CD4-positive, alpha-beta T cell treated with Interleukin-15 for 4 hours (primary cell): ENCODE measurements around the gene WNK3.
"Not testable (repeated sequence)": the region's sequence is repeated elsewhere in the genome, so short reads cannot be mapped to it uniquely, and the experiment has no call there.

ENCODE experiments used
- DNase-seq: peaks from one replicate; pipeline ENCODE4 v3.0.0-alpha.2; 2020; ENCODE audit warnings: low spot score

WNK3 gene

DNA sequence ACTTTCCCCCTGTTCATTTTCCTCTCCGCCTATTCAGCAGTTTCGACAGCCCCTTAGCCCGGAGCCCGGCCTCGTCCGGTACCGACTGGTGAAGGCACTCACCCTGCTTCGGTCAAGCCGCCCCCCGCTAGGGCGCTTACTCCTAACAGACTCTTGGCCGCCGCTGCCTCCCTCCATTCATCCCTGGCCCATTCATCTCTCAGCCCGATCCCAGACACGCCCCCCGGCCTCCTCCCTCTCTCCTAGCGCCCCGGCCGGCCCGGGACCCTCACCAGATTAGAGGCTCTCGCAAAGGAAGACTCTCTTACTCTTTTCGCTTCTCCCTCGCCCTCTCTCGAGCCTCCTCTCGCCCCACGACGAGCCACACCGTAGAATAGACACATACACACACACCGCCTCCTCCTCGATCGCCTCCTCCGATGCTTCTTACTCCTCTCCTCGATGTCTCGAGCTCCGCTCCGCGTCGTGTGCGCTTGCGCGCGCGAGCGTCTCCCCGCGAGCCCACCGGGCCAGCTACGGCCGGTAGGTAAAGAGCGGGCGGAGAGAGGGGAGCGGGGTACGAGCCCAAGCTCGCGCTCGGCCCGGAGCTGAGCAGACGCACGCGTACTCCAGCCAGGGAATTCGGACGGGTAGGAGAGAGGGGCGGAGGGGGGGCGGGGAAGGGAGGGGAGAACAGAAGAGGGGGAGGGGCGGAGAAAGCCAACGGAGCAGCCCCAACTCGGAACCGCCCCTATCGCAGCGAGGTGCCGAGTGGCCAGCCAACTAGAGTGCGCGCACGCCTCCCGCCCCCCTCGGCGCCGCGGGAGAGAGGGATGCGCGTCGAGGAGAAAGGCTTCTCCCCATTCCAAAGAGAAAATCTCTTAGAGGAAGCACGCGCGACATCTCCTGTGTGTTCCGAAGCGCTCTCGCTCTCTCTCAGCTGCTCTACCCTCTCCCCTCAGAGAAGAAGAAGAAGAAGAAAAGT is at the start of gene WNK3:
Gene WNK3 (minus strand): TSS at position 633 of the 964 bp plus-strand sequence.
- DNase-seq, result peak; percentile 9

DNA sequence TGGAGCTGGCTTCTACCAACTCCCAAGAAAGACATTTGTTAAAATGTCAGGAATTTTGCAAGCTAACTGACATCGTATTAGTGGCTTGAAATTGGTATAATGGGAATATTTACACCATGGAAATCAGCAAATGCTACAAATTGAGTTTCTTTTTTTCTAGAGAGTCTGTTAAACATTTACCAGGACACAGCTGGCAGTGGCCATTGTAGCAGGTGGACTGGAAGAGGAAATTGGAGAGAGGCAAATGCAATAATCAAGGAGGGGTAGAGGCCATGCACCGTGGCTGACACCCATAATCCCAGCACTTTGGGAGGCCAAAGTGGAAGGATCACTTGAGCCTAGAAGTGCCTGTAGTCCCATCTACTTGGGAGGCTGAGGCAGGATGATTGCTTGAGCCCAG is 49.4 kb upstream of the WNK3 start:
- no peak for DNase-seq

DNA sequence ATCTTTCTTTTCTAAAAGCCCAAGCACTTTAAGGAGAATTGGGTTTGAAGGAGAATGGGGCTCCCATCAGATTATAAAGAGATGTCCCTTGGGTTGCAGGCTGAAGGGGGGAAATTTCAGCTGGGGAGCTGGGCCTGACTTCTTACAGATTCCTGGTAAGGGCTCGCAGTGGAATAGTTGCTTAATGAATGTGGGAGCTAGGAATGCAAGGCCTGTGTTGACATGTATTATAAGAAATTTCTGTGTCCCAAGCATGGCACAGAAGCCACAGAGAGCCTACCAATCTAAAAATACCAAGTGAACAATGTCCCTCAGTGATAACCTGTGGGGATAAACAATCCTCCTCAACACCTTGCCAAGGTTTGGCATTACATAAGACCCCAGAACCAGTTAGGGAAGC is 39.3 kb upstream of the WNK3 start:
- no peak for DNase-seq

DNA sequence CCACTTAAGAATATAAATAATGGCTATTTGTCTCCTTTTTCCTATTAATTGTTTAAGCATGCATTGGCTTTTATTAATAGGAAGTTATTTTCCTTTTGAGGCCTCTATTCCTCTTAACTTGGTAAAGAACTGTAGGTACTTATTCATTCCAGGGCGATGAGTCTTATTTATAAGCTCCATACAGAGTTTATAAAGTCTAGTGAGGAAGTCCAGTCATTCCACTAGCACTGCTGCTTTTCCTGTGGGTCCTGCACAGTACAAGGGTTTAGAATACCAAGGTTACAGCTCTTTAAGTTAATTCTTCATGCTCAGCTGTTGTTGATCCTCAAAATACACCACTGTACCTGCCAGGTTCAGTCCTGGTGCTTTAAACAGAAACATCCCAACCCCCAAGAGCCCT is 28.5 kb upstream of the WNK3 start:
- DNase-seq, result no peak

DNA sequence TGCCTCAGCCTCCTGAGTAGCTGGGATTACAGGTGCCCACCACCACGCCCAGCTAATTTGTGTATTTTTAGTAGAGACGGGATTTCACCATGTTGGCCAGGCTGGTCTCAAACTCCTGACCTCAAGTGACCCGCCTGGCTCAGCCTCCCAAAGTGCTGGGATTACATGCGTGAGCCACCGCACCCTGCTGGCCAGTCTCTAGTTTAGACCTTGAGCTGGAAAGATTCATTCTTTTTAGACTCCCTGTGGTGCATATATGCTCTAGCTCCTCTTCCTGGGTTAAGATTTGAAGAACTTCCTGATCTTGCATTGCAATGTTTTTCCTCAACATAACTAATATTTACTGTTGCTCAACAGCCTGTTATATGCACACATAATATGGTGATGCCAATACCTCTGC is 26.8 kb upstream of the WNK3 start:
- DNase-seq, result not testable (repeated sequence)

DNA sequence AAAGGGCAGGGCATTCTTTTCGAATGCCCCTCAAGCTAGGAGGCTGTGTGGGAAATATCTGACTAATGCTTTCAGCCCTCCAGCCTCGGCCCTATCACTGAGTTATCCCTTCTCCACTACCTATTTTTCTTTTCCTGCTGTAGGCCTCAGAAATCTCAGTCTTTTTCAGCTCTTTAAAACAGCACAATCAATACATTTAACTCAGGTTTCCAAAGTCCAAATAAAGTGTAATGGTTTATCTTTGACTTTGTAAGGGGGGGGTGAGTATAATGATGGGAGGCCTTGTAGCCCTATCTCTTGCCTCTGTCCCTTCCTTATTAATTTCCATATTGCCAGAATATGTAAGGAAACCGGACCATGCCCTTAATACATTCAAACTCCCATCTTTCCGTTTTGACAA is 1.6 kb upstream of the WNK3 start:
- no peak for DNase-seq

DNA sequence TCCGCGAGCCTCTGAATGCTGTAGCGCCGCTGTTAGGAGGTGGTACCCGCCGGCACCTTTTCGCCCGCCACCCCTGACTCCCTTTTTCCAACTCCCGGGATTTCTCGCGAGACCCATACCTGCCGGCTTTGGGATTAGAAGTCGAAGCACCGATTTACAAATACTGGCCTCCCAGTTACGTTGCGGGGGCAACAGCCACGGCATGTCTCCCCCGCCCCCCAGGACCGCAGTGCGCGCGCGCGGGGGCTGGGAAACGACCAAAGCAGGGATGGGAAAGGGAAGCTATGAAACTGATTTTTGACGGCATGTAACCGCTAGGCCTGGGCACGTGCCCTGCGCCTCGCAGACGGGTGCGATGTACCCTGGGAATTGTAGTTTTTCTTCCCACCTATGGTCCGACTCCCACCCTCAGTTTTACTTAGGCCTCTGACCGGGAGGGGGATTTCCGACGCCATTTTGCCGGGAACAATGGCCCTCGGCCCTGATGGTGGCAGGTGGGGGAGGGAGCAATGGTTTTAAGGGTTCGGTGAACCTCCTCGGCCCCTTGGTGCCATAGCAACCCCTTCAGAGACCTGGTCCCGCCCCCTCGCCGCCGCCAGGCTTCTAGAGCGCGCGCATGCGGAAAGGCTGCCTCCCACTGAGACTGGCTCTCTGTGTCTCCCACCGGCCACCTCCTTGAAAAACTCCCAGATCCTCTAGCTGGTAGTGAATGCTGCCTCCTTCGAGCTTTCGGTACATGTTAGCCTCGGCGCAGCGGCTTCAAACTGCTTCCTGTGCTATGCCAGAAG is 772 bp upstream of the WNK3 start:
- DNase-seq, result peak; percentile 4

DNA sequence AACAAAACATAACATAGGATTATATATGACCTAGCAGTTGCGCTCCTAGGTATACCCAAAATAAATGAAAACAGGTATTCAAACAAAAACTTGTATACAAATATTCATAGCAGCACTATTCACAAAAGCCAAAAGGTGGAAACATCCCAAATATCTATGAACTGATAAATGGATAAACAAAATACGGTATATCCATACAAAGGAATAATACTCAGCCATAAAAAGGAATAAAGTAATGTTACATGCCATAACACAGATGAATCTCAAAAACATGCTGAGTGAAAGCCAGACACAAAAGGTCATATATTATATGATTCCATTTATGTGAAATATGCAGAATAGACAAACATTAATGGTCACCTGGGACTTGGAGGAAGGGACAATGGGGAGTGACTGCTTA is 5.2 kb downstream of the WNK3 start:
- no peak for DNase-seq

DNA sequence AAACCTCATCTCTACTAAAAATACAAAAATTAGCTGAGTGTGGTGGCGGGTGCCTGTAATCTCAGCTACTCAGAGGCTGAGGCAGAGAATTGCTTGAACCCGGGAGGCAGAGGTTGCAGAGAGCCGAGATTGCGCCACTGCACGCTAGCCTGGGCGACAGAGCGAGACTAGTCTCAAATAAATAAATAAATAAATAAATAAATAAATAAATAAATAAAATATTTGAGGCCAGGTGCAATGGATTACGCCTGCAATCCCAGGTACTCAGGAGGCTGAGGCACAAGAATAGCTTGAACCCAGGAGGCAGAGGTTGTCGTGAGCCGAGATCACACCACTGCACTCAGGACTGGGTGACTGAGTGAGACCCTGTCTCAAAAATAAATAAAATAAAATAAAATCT is 20.5 kb downstream of the WNK3 start:
- DNase-seq, result not testable (repeated sequence)

DNA sequence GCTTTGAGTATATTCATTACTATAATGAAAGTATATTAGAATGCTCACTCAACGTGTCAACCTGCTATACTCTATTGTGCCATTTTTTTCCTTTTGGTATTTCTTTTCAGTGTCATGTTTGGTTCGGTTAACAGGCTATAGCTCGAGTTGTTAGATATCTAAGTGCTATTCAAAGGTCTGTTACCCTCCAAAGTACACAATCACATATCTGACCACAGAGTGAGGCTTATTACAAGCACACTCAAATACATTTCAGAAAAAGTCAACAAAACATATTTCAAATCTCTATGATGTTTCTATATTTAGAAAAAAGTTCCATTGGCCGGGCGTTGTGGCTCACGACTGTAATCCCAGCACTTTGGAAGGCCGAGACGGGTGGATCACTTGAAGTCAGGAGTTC is 32.8 kb downstream of the WNK3 start:
- DNase-seq, result no peak

DNA sequence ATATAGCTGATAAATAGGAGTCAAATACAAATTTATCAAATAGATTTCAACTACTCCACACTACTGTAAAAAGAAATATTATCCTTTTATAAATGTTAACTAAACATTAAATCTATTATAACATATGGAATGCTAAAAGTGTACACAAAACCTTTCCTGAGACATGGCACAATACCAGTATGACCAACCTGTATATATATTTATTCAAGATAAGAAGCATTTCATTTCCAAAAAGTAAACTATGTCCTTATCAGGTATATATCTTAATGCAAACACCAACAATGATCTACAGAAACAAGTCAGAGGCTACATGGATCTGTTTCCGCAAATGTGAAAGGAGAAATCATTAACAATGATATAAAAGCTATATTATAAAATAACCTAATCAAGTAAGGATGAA is 37.8 kb downstream of the WNK3 start:
- DNase-seq, result no peak

DNA sequence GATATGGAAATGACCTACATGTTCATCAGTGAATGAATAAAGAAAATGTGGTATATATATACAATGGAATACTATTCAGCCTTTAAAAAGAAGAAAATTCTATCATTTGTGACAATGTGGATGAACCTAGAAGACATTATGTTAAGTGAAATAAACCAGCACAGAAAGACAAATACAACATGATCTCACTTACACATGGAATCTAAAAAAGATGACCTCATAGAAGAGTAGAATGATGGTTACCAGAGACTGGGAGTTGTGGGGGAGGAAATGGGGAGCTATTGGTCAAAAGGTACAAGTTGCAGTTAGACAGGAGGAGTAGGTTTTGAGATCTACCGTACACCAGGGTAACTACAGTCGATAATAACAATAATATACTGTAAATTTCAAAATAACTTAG is 51.5 kb downstream of the WNK3 start:
- DNase-seq, result no peak

DNA sequence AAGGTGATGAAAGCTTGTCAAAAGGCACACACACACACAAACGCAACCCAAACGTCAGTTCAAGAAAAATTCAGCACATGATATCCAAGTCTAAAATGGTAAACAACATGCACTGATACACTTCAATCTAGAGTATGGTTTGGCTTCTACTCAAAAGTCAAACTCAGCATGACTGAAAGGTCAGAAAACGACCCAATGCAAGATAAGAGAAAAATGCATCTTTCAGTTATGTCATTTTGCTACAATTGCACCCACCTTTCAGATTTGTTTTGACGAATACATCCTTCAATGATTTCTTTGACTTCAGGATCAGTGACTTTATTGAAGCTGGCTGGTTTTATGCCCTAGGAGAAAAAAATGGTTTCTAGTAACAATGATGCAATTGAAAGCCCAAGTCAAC is 56.3 kb downstream of the WNK3 start:
- DNase-seq, result no peak

DNA sequence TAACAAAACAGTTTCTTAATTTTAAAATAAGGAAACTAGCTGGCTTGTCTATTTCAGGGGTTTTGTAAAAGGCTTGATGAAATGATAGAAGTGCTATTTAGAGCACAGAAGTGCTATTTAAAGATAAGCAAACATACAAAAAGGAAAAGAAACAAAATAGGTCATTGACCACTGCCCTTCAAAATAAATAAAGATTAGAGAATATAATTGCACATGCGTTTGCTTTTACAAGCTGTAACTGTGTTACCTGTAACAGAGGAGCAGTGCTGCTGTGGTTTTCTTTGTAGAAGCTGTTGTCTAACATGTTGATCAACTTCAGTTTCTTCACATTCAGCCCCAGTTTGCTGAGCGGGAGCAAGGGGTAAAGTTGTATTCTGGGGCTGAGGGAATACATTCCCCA is 63.5 kb downstream of the WNK3 start:
- no peak for DNase-seq

DNA sequence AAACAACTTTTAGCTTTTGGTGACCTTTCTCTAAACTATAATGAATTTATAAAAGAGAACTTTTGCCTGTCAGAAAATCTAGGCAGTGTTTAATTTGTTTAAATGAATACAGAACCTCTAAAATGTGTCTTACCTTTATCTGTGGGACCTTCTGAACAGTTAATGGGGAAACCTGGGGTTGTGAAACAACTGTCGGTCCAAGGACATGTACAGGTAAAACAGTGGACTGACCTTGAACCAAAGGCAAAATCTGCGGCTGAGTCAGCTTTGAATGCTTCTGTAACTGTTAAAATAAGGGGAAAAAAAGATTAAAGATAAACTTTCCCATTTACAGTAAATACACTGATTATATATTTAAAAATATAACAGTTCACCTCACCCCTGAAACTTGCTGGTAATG is 65.1 kb downstream of the WNK3 start:
- no peak for DNase-seq

DNA sequence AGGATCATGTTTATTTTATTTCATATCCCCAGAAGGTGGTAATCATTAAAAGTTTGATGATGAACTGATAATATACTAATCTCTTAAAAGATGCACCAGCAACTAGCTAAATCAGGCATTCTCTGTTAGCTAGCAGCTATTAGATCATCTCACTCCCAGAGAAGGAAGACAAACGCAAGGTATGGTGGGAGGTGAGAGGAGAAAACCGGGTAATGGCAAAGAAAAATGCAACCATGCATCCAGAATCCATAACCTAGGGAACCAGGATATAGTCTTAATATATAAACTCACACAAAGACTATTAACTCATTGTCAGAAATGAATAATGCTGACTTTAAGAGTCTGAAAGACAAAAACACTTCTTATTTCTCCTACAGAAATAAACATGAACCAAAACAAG is 66.1 kb downstream of the WNK3 start:
- DNase-seq, result no peak

DNA sequence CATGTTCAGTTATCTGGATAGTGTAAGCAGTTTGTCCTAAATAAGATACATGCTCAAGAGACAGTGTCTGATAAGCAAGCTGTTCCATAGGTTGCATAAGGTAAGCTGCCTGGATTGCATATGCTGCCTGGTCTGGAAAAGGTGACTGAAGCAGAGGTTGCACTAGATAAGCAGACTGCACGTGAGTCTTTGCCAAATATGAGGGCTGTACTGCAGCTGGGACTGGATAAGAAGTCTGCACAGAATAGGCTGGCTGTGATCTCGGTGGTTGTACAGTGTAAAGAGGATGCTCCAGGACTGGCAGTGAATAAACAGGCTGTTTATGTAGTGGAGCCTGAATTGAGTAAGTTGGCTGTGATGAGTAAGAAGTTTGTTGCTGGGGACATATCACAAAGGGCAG is 68.9 kb downstream of the WNK3 start:
- no peak for DNase-seq

DNA sequence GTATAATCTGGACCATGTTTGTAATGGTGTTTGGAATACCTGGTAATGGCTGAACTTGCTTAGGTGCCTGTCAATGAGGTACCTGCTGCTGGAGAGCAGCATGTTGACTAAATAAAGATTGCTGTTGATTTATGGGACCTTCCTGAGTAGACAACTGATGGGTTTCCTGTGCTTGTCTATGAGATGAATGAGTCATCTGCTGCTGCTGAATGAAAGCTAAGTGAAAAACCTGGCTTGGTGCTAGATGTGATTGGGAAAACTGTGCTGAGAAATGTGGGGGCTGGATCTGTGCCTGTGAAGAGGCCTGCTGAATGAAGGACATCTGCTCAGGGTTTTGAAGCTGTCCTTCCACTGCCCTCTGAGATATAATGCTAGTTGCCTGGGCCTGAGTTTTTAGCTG is 69.6 kb downstream of the WNK3 start:
- DNase-seq, result no peak

DNA sequence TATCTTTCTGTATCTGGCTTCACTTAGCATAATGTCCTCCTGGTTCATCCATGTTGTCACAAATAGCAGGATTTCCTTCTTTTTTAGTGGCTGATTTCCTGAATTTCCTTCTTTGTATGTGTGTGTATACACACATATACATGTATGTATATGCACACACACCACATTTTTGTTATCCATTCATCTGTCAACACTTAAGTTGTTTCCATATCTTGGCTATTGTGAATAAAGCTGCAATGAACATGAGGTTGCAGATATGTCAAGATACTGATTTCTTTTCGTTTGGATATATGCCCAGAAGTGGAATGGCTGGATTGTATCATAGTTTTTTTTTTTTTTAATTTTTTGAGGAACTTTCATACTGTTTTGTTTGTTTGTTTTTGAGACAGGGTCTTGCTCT is 76.2 kb downstream of the WNK3 start:
- DNase-seq, result no peak

DNA sequence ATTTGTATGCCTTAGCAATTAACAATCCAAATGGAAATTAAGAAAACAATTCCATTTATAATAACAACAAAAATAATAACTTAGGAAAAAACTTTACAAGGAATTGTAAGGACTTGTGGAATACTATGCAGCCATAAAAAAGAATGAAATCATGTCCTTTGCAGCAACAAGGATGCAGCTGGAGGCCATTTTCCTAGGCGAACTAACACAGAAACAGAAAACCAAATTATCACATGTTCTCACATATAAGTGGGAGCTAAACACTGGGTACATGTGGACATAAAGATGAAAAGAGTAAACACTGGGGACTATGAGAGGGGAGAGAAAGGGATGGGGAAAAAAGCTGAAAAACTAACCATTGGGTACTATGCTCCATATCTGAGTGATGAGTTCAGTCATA is 77.4 kb downstream of the WNK3 start:
- DNase-seq, result no peak

DNA sequence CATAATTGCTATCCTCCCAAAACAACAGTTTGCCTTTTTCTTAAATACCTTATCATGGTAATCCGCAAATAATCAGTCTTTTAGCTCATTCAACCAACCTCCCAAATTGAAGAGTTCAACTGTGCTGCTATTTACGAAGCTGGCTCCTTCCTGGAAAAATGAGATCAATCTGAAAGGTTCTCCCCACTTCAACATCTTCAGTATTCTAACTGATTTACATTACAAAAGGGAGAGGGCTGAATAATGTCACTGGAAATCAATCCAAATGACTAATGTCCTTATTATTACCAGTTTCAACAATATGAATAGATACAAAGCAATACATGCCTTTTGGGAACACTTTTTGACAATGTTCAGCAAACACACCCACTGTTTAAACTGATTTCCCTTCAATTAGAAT is 86.2 kb downstream of the WNK3 start:
- no peak for DNase-seq

DNA sequence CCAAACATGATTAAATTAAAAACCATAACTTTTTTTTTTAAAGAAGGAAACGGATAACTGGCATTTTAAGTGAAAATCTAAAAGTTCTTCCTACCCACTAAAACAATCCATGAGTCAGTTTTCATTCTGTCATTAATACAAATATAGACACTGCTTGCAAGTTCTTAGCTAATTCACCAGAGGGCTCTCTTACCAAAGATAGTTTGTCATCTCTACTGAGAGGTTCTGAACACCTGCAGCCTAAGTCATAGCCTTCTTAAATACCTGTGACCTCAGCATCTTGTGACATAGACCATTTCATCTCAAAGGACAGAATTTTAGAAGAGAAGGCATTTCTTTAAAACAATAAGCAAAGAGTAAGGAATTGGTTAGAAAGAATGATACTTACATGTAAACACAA is 109.5 kb downstream of the WNK3 start:
- DNase-seq, result no peak

DNA sequence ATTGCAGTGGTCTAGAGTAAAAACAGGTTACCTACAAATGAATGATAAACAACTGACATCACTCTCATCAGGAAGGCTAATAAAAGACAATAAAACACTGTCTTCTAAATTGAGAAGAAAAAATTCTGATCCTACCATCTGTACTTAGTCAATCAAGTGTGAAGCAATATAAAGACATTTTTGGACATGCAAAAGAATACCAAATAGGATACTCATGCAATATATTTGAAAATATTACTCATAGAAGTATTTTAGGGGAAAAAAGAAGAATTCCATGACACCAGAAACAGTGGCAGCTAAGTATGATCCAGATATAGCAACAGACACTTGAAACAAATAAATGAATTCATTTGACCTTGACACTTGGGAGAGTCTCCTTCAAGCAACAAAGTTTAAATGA is 111.0 kb downstream of the WNK3 start:
- DNase-seq, result no peak
